GM19043 (cell line): ENCODE measurements around the gene KLHDC7B.

ENCODE experiments used
- ATAC-seq: cut with Tn5 transposase; IDR thresholded peaks from one replicate; pipeline ENCODE4 v1.9.1; 2021; ENCODE audit warnings: low read depth; ENCODE audit not compliant: unreplicated experiment

KLHDC7B gene

DNA sequence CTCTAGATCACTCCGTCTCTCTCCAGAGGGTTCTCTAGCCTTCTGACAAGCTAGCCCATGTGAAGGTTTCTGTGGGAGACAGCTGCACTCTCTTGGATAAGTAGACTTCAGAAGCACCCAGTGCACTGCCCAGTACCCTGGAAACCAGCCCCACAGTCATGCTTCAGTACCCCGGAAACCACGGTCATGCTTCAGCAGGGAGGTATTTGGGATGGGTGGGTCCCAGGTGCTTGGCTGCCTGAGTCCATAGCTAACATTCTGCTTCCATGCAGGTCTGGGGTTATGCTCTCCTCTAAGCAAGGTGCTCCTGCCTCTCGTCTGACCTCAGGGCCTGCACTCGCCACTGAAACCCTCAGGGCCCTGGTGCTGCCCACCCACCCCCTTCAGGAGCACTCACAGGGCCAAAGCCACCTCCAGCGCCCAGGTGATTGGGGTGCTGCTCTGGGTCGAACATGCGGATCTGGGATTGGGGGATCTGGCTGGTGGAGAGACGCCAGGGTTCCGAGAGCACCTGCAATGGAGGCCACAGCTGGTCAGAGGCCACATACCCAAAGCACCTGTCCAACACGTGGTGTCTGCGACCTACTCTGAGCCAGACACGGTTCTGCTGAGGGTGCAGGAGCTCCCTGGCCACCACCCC lies 24.3 kb downstream of the KLHDC7B start:
- ATAC-seq, result no peak

DNA sequence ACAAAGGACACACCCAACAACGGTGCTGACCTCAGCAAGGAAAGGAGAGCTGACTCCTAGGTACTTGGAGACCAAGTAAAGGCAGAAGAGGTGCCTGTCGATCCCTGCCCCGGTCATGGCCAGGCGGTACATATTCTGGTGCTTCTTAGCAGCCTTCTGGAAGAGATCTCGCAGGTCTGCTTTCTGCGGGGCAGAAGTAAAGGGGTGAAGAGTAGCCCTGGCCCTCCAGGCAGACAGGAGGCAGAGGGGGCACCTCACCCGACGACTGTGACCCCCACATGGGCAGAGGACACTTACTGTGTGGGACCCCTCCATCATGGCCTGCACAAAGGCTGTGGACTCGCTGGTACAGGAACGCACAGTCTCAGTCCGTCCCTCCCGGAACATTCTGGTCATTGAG lies 25.2 kb downstream of the KLHDC7B start:
- no peak for ATAC-seq

DNA sequence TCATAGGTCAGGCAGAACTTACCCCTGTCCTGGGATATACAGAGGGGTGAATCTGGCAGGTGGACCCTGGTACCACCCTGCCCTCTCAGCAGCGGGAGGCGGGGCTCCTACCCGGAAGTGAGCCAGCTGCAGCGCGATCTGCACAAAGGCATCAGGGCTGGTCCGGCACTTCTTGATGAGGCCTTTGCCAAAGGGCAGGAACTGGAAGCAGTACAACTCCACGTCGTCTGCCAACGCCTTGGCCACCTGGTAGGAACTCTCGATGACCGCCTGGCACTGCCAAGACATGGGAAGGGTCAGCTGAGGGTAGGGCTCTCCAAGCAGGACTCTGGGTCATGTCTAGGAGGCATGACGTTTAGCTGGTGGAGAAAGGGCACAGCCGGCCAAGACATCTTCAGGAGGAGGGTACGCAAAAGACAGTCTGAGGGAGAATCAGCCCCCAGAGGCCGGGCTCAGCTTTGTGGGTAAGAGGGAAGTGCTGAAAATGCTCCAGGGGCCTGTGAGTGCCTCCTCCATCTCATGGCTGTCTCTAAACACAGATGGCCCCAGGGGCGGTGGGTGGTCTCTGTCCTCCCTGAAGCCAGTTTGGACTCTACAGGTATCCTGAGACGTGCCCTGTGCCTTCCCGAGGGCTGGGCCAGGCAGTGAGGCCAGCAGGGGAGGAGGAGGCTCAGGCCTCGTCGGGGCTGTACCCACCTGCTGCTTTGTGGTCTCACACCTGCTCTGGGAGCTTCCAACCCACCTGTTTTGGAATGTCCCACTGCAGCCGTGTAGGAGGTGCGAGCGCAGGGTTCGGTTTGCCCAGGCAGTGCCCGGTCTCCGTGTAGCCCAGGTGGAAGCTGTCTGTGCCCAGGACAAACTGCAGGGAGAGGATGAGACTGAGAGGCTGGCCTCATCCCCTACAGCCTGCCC lies 25.8 kb downstream of the KLHDC7B start:
- ATAC-seq, result no peak

DNA sequence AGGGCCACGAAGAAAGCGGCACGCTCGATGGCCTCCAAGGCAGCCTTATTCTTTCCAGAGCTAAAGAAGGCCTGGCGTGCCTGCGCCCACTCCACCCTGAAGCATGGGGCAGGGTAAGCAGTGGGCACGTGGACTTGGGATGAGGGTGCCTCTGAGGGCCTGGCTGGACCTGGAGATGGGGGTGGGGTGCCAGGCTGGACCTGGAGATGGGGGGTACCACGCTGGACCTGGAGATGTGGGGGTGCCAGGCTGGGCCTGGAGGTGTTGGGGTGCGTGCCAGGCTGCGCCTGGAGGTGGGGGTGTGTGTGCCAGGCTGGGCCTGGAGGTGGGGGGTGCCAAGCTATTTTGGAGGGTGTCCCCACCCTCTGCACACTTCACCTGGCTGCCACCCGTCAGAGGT lies 27.3 kb downstream of the KLHDC7B start:
- no peak for ATAC-seq

DNA sequence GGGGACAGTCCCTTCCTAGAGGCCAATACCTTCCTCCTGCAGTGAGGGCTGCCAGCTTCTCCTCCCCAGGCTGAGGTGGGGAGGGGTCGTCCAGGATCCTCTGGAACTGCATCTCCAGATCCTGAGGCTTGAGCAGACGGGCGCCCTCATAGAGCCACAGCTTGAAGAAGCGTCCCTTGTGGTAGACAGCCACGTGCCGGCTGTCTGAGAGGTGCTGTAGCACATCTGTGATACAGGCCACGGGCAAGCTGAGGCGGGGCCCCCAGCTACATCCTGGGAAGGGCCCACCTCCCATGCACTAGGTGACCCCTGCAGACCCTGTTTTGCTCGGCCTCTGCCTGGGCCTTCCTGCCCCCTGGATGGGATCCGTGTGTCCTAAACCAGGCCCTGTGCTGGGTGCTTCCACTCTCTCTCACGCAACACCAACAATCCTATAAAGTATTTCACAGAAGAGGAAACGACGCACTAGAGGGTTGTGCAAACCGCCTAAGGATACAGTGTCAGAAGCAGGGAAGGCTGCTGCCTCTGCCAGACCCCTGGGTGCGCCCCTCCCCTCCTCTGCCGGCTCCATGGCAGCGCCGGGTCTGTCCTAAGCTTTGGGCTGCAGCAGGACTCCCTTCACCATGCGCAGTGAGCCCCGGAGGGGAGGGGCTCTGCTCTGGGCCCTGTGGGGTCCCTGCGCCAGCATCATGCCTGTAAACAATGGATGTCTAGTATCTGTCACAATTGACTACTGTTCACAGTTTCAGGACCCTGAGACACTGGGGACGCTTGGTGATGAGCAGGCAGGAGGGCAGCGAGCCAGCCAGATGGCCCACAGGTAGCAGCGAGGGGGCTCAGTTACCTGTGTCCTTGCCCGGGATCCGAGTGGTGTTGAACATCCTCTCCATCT lies 28.0 kb downstream of the KLHDC7B start:
- ATAC-seq, result no peak

DNA sequence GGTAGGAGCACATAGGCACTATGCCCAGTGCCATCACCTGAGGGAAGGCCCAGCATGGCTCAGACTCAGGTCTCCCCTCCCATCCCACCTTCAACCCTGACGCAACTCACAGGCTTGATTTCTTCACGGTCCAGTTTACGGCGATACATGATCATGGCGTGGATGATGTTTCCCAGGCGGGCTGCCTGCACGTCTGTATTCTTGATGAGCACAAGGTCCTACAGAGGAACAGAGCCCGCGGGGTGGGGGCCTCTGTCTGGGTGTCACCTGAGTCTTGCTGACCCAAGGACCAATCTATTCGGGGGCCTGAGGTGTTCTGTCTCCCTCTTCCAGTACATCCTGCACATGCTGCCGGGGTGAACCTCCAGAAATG lies 28.7 kb downstream of the KLHDC7B start:
- no peak for ATAC-seq

DNA sequence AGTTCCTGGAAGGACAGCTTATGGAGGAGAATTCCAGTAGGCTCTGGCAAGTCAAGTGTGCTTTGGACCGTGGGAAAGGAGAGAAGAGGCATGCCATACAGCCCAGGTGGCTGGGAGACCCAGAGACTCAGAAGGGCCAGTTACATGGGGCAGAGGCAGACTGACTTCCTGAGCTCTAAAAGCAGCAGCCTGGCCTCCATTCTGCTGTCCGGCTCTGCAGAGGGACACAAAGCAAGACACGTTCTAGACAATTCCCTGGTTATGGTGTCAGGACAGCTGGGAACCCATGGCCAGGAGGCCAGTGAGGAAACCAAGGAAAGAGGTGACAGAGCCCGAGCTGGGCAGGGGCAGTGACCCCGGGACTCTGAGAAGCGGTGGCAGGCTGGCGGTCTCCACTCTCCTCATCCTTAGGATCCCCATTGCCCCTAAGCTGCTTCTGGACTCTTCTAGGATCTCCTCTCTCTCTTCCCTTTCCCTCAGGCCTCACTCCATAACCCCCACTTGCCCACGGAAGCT lies 29.8 kb downstream of the KLHDC7B start:
- ATAC-seq, result no peak

DNA sequence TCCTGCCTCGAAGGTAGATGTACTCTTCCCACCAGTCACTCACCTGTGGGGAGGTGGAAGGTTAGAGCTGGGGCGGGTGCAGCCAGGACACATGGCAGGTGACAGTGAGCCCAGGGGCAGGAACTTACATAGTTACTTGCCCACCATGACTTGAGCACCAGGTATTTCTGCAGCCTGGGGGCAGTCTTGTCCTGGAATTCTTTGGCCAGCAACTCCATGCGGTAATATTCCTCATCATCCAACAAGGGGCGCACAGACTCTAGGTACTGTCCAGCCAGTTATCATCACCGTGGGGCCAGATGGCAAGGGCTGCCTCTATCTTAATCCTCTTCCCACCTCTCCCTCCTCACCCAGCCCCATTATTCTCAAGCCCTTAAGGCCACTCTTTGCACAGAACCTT lies 30.4 kb downstream of the KLHDC7B start:
- no peak for ATAC-seq

DNA sequence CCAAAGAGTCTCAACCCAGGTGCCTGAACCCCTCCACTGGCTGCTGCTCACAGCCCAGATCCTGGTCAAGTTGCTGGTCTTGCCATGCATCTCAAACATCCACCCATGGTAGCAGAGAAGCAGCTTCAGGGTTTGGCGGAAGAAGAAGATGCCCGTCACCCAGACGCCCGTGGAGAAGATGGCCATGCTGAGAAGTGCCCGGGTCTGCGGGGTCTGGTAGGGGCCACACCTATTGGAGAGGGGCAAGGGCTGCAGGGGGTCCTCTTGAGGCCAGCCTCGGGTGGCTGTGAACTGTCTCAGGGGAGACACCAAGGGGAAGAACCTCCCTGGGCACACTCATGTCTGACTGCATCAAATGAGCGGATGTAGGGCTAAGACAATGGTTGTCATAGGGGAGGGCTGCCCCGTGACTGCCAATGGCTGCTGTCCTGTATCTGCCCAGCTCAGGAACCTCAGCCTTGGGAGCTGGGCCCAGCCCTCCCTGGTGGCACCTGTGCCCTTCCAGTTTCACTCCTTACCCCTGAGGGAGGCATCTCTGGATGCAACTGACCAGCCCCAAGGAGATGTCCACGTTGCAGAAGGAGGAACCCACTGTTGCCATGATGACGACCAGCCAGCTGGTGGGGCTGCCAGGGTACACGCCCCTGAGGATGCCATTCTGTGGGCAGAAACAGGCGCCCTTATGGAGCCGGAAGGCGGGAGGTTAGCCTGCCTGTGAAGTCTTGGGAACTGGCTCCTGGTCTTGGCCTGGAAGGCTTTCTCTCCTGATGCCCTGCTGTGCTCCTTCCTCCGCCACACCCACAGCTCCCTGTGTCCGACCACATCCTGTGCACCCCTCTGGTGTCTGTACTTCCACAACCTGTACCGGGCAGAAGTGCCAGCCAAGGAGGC lies 31.4 kb downstream of the KLHDC7B start:
- ATAC-seq, result no peak

DNA sequence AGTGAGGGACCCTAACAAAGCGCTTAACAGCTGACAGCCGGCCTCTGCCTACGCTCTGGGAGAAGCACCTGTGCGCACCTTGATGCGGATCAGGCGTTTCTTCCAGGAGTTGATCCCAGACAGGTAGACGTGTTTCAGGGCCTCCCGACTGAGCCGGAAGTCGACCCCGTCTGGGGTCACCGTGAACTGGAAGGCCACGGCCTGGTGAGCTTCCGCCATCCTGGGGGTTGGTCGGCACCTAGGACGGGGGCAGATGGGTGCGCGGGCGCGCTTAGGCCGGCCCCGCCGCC lies 31.9 kb downstream of the KLHDC7B start:
- ATAC-seq, result no peak

DNA sequence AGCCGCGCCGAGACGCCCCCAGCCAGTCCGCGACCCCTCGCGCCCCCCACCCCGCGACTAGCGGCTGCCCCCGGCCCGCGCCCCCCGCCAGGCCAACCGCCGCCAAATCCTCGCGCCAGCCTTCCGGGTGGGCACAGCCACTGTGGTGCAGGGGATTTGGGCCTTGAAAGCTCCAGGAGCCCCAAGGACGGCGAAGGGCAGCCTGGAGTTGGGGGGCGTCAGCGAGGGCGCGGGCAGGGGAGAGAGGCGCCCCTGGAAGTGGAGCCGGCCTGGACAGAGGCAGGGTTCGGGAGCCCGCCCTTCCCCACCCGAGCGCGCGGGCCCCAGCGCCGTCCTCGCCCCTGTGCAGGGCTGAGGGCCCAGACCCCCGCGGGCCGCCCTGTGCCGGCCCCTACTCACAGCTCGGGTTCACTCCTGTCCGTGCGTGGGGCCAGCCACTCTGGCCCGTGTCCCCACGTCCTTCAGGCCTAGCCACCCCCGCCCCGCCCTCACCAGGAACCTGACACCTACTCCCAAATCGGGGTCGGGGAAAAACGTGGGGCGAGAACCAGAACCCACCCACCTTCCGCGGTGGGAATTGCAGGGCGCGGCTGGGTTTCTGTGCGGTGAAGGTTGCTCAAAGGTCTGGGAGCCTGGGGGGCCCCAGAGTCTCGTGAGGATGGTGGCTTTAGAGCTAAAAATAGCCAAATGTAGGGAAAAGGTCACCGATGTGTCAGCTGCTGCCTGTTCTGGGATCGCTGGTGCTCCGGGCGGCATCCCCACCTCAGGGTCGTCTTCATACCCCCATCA lies 32.5 kb downstream of the KLHDC7B start, which contains the start of gene CPT1B:
TSS of gene CPT1B (minus strand) at position 441 of the 789 bp plus-strand sequence. CDS start 512 bp downstream, outside the sequence.
- no peak for ATAC-seq

DNA sequence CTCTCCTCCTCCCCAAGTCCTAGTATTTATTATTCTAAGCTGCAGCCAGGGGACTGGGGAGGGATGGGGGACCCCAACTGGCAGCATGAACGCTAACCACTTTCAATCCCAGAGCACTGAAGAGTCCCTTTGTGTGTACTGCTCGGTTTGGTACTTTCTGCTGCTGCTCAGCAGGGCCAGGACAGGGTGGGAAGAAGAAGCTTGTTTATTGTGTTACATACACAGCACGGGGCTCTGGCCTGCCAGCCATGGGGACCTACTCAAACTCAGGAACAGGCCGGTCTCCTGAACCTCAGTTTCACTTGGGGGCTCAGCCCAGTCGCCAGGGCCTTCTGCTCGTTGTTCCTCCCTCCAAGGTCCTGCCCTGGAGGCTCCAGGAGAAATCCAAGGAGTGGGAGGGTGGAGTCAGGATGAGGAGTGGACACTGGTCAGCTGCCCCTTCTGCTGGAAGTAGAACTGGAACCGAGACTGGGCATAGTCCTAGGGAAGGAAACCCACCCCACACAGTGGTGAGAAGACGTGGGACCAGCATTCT lies 33.1 kb downstream of the KLHDC7B start:
- no peak for ATAC-seq

DNA sequence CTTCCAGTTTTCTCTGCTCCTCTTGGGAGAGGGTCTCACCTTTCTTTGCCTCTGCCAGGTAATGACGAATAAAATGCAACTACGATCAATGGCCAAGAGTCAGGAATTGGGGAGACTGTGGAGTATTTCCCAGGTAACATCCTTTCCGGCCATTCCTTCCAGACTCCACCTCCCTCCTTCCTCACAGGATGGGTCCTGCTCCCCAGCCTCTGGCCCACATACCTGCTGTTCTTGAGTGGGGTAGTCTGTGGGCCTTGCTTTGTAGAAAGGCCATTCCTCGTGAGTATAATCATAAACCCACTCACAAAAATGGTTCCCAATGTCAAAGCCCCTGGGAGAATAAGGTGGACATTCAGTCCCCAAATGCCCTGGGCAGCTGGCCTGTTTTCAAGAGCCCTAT lies 34.1 kb downstream of the KLHDC7B start:
- ATAC-seq, result no peak

DNA sequence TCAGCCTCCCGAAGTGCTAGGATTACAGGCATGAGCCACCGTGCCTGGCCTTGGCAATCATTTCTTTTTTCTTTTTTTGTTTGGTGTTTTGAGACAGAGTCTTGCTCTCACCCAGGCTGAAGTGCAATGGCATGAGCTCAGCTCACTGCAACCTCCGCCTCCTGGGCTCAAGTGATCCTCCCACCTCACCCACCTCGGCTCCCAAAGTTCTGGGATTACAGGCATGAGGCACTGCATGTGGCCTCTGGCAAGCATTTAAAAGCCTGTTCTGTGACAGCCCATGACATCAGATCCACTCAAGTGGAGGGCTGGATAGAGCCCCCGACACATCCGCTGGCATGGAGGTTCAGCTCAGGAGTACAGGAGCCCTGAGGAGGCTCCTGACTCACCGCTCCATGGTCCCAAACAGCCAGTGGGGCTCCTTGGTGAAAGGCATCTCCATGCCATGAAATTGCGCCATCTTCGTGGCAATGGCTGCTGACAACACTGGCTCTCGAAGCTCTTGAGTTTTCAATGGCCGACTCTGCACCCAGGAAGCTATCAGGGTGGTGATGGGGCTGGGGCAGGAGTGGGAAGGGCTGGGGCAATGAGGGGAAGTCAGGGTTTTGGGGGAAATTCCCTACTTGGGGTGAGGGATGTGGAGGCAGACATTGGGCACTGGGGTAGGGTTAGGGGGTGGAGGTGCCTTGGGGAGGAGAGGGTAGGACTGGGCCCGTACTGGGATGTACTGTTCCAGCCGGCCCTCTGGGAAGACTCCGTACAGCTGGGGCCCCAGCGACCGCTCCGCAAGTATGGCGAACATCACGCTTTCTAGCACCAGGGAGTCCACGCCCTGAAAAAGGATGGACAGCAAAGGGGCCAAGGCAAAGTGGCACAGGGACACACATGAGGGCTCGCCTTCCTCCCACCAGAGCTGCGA lies 35.6 kb downstream of the KLHDC7B start:
- no peak for ATAC-seq

DNA sequence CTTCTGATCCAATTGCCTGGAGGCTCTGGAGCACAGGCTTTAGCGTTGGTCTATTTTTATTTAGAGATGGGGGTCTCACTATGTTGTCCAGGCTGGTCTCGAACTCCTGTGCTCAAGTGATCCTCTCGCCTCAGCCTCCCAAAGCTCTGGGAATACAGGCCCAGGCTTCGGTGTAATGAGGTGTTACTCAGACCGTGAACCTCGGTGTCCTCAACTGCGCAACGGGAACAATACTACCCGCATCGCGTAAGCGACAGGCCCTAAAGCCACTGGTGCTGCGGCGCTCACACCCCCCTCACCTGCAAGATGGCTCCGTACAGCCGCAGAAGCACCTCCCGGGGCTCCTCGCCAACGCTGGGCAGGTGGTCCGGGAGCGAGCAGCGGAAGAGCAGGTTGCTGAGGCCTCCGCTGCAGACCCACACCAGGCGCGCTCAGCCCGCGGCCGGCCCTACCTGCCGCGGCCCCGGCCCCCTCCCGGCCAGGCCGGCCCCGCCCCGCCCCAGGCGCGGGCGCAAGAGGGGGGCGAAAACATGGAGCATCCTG lies 36.3 kb downstream of the KLHDC7B start:
- peak; percentile 12 for ATAC-seq

DNA sequence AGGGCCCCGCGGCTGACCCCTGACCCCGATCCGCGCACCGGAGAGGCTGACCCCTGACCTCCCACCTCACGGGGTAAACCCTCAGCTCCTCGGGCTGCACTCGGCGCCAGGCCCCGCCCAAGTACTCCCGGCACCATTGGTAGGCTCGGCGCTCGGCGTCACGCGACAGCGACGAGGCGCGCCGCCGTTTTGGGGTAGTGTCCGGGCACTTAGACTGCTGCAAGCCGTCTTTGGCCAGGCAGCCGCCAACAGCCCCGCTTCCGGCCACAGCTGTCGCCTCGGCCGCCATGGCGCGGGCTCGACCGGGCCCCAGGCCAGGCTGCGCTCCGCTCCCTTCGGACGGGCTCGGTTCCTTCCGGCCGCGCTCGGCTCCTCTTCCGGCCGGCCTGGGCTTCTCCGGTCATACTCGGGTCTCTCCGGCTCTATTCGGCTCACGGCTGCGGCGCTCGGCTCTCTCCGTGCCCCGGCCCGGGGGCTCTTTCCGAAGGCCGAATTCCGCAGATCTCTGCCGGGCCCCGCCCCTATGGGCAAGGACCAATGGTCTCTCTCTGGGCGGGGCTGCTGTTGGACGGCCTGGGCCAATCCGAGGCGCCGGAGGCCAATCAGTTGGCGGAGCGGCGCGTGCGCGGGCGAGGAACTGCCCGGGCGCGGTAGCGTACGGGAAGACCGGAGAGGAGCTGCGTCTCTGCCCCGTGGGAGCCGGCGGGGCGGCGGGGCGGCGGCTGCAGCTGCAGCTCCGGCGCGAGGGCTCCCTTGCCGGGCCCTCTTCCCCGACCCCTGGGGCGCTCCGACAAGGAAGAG lies 37.0 kb downstream of the KLHDC7B start, which contains the start of gene CHKB:
TSS of gene CHKB (minus strand) at position 357 of the 801 bp plus-strand sequence. CDS start at position 289, 68 bp downstream.
- ATAC-seq, result peak; percentile 91
